A673 (cell line): Measurements from ENCODE around the gene PGAP6.

Experiments used
- EZH2 ChIP-seq: fragments of 200-600 bp; sonication (generic); IDR thresholded peaks from 2 replicates; pipeline ENCODE4 v1.6.1; 2017; ENCODE audit warnings: borderline replicate concordance, low read depth, mild to moderate bottlenecking, mixed read lengths, antibody characterized with exemption, low read length; ENCODE audit not compliant: poor library complexity, severe bottlenecking
- TF ChIP-seq, protein P1 (sequence below): fragments of 300-800, 200-600 bp; sonication (generic); conservative IDR thresholded peaks from 2 replicates; pipeline ENCODE4 v1.5.1; 2017; ENCODE audit warnings: low read depth, mild to moderate bottlenecking, antibody characterized with exemption, low read length, moderate library complexity, mixed read lengths

DNA sequence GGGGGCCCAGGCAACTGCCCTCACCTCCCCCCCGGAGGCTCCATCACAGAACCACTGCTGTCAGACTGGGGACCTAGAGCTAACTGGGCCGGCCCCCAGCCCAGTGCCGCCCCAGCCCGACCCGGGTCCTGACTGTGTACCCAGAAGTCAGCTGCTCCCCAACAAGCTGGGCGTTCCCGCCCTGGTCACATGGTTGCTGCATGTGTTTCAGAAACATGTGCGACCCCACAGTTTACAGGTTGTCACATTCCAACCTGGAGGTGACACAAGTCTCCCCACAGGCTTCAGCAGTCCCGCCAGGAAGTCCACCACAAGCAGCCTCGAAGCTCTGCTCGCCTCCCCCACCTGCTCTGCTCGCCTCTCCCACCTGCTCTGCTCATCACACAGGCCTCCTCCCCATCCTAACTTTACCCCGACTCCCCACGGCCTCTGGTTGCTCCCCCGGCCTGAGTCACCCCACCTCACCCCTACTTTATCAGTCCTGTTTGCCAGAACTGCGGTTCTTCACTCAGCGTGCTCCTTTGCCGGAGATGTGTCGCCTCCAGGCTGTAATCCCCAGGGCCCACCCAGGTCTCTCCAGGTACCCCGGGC, 12.4 kb downstream of the PGAP6 start:
- TF ChIP-seq, protein P1, sequence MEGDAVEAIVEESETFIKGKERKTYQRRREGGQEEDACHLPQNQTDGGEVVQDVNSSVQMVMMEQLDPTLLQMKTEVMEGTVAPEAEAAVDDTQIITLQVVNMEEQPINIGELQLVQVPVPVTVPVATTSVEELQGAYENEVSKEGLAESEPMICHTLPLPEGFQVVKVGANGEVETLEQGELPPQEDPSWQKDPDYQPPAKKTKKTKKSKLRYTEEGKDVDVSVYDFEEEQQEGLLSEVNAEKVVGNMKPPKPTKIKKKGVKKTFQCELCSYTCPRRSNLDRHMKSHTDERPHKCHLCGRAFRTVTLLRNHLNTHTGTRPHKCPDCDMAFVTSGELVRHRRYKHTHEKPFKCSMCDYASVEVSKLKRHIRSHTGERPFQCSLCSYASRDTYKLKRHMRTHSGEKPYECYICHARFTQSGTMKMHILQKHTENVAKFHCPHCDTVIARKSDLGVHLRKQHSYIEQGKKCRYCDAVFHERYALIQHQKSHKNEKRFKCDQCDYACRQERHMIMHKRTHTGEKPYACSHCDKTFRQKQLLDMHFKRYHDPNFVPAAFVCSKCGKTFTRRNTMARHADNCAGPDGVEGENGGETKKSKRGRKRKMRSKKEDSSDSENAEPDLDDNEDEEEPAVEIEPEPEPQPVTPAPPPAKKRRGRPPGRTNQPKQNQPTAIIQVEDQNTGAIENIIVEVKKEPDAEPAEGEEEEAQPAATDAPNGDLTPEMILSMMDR, result no peak
- TF ChIP-seq EZH2, result no peak
